GM23338 (cell line): ENCODE results near the gene MANBA. TPM values are rescaled to one million over a fixed set of nuclear protein-coding genes. Genes with fewer than 3 reads are reported as not detected.
A peak's percentile ranks its signal among the peaks of the same experiment; 100 is the strongest.

ENCODE experiments used
- ATAC-seq: fragments of 200-7000 bp; cut with Tn5 transposase; 3 replicates; pipeline ENCODE4 v1.9.1; 2020
- DNase-seq: peaks from one replicate; pipeline ENCODE4 v3.0.0-alpha.2; 2015; ENCODE audit warnings: low spot score
- H2AFZ ChIP-seq: fragments of 200-600 bp; sonication (generic); 2 replicates; pipeline ENCODE4 v1.8.0; 2016; ENCODE audit warnings: antibody characterized with exemption, mild to moderate bottlenecking, moderate library complexity
- H3F3A ChIP-seq: fragments of 200-600 bp; sonication (generic); replicated peaks from 2 replicates; pipeline ENCODE4 v1.8.0; 2017; ENCODE audit warnings: antibody characterized with exemption, mixed run types, low read depth
- H3K27ac ChIP-seq: fragments of 200-600 bp; sonication (generic); 2 replicates; pipeline ENCODE4 v1.6.1; 2016; ENCODE audit warnings: low read depth
- H3K27me3 ChIP-seq: fragments of 200-600 bp; sonication (generic); 2 replicates; pipeline ENCODE4 v1.8.0; 2016; ENCODE audit warnings: mild to moderate bottlenecking, mixed run types, moderate library complexity; ENCODE audit not compliant: insufficient read depth
- H3K36me3 ChIP-seq: fragments of 200-600 bp; sonication (generic); 2 replicates; pipeline ENCODE4 v1.8.0; 2016; ENCODE audit warnings: mild to moderate bottlenecking; ENCODE audit not compliant: insufficient read depth
- H3K4me1 ChIP-seq: fragments of 200-600 bp; sonication (generic); 2 replicates; pipeline ENCODE4 v1.8.0; 2016; ENCODE audit warnings: mild to moderate bottlenecking, moderate library complexity; ENCODE audit not compliant: insufficient read depth
- H3K4me2 ChIP-seq: fragments of 200-600 bp; sonication (generic); 2 replicates; pipeline ENCODE4 v1.7.1; 2017; ENCODE audit warnings: mixed run types
- H3K4me3 ChIP-seq: fragments of 200-600 bp; sonication (generic); 2 replicates; pipeline ENCODE4 v1.6.1; 2016; ENCODE audit warnings: mixed run types
- H3K79me2 ChIP-seq: fragments of 200-600 bp; sonication (generic); replicated peaks from 2 replicates; pipeline ENCODE4 v1.8.0; 2017; ENCODE audit warnings: mild to moderate bottlenecking; ENCODE audit not compliant: insufficient read depth
- H3K9me2 ChIP-seq: fragments of 200-600 bp; sonication (generic); 2 replicates; pipeline ENCODE4 v1.8.0; 2017; ENCODE audit not compliant: insufficient read depth
- H4K20me1 ChIP-seq: fragments of 200-600 bp; sonication (generic); replicated peaks from 2 replicates; pipeline ENCODE4 v1.8.0; 2017; ENCODE audit warnings: mild to moderate bottlenecking; ENCODE audit not compliant: insufficient read depth
- H3K27ac Mint-ChIP-seq: 2 replicates; pipeline ENCODE4 v1.8.0; 2020; ENCODE audit warnings: inconsistent platforms, mild to moderate bottlenecking, moderate library complexity, mixed read lengths
- H3K27me3 Mint-ChIP-seq: 3 replicates; pipeline ENCODE4 v1.8.0; 2022; ENCODE audit warnings: low read depth, mild to moderate bottlenecking, moderate library complexity, mixed read lengths, inconsistent platforms; ENCODE audit not compliant: insufficient read depth, poor library complexity
- H3K36me3 Mint-ChIP-seq: 3 replicates; pipeline ENCODE4 v1.8.0; 2021; ENCODE audit warnings: low read depth, mild to moderate bottlenecking, inconsistent platforms, moderate library complexity, mixed read lengths
- H3K4me1 Mint-ChIP-seq: 3 replicates; pipeline ENCODE4 v1.8.0; 2020; ENCODE audit warnings: mild to moderate bottlenecking, inconsistent platforms, mixed read lengths
- H3K4me3 Mint-ChIP-seq: 3 replicates; pipeline ENCODE4 v1.8.0; 2021; ENCODE audit warnings: moderate library complexity, mild to moderate bottlenecking, inconsistent platforms, mixed read lengths
- H3K9me3 Mint-ChIP-seq: 3 replicates; pipeline ENCODE4 v1.8.0; 2020; ENCODE audit warnings: moderate library complexity, mild to moderate bottlenecking, inconsistent platforms, mixed read lengths
- CREB1 ChIP-seq: fragments of 250-450 bp; sonication (Bioruptor Pico); IDR thresholded peaks from 2 replicates; pipeline ENCODE4 v1.5.0; 2020; ENCODE audit warnings: low read depth, mild to moderate bottlenecking, moderate library complexity
- CTCF ChIP-seq, 2 experiments: fragments of 200-600 bp in 1 of 2; sonication (generic) in 1 of 2; conservative IDR thresholded peaks; 2 replicates each; pipeline versions ENCODE4 v1.5.1 to v1.6.1; 2016 to 2017; ENCODE audit warnings: antibody characterized with exemption in 2 of 2, low read depth in 2 of 2, mild to moderate bottlenecking in 2 of 2, moderate library complexity in 1 of 2
- ETS1 ChIP-seq: IDR thresholded peaks from 2 replicates; pipeline ENCODE4 v1.6.1; 2016; ENCODE audit warnings: antibody characterized with exemption
- EZH2 ChIP-seq: fragments of 200-600 bp; sonication (generic); IDR thresholded peaks from one replicate; pipeline ENCODE4 v1.8.0; 2017; ENCODE audit warnings: antibody characterized with exemption, mild to moderate bottlenecking, low read depth; ENCODE audit not compliant: unreplicated experiment
- EZH2phosphoT487 ChIP-seq: fragments of 200-600 bp; sonication (generic); IDR thresholded peaks from one replicate; pipeline ENCODE4 v1.8.1; 2018; ENCODE audit warnings: antibody characterized with exemption; ENCODE audit not compliant: unreplicated experiment
- JUNB ChIP-seq: IDR thresholded peaks from one replicate; pipeline ENCODE4 v1.6.1; 2016; ENCODE audit warnings: antibody characterized with exemption; ENCODE audit not compliant: unreplicated experiment
- NANOG ChIP-seq: IDR thresholded peaks from 2 replicates; pipeline ENCODE4 v1.6.1; 2016; ENCODE audit warnings: antibody characterized with exemption, borderline replicate concordance
- POLR2AphosphoS5 ChIP-seq: IDR thresholded peaks from 2 replicates; pipeline ENCODE4 v1.6.1; 2016; ENCODE audit warnings: antibody characterized with exemption, low read depth
- STAT1 ChIP-seq: IDR thresholded peaks from one replicate; pipeline ENCODE4 v1.6.1; 2016; ENCODE audit warnings: antibody characterized with exemption; ENCODE audit not compliant: unreplicated experiment
- ZNF114 ChIP-seq: fragments of 250-450 bp; sonication (Bioruptor Pico); IDR thresholded peaks from 2 replicates; pipeline ENCODE4 v1.5.0; 2020; ENCODE audit warnings: mild to moderate bottlenecking, moderate library complexity
- ZNF331 ChIP-seq: fragments of 250-450 bp; sonication (Bioruptor Pico); IDR thresholded peaks from 2 replicates; pipeline ENCODE4 v1.5.0; 2020; ENCODE audit warnings: low read depth, mild to moderate bottlenecking, moderate library complexity
- ZNF462 ChIP-seq: fragments of 250-450 bp; sonication (Bioruptor Pico); IDR thresholded peaks from 2 replicates; pipeline ENCODE4 v1.5.0; 2020; ENCODE audit warnings: mild to moderate bottlenecking, moderate library complexity
- polyA plus RNA-seq: library from polyadenylated mRNA; unstranded; fragments of >200 nt; fragmentation: Nextera tagmentation; extraction: Ambion mirVana; gene quantifications from 2 replicates; pipeline ENCODE4 v1.2.1, GENCODE V29; 2016
- total RNA-seq: library from RNA; depleted of rRNA; stranded (reverse); fragments of >200 nt; shearing (Covaris generic); gene quantifications from 2 replicates; pipeline ENCODE4 v1.2.3, GENCODE V29; 2014
- TF ChIP-seq, protein P1 (sequence below): IDR thresholded peaks from one replicate; pipeline ENCODE4 v1.6.1; 2018; ENCODE audit warnings: antibody characterized with exemption; ENCODE audit not compliant: unreplicated experiment

Gene MANBA
- total and polyA plus RNA-seq, 2 experiments from 2014 or later, result 13.2 to 54.3 TPM

DNA sequence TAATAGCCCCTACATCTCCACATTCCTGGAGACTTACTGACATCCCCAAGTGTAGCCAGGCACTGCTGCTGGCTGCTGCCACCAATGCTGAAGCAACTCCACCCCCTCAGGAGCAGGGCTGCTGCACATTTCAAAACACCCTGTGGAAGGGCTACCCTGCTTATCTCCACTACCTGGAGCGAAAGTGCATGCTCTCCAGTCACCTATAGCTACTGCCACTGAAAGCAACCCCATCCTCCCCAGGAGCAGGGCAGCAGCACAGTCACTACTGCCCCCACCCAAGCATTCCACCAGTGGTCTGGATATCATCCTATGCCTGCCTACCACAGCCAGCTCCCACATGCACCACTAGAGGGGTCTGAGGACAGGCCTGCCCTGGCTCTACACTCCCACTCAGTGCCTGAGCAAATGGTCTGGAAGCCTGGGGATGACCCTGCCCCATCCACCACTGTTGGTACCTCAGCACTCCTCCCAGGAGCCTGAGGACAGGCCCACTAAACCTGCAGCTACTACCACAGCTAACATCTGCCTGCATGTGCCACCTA lies 55.3 kb downstream of the MANBA start:
- Histone ChIP-seq H3K79me2 (no peaks in the 10 kb centered on the region), H3K27ac (no peak overlapping the region), H3K27me3 (no peaks in the 10 kb centered on the region), H2AFZ (no peak overlapping the region), H3K4me3 (no peak overlapping the region), H3K36me3 (no peaks in the 10 kb centered on the region), H4K20me1 (no peaks in the 10 kb centered on the region), H3K9me2 (no peaks in the 10 kb centered on the region), H3K4me2 (no peak overlapping the region), H3F3A (no peaks in the 10 kb centered on the region), H3K4me1 (no peaks in the 10 kb centered on the region)
- H3K27ac Mint-ChIP-seq, result no peak overlapping the region
- no peaks in the 10 kb centered on the region for H3K9me3 Mint-ChIP-seq
- H3K4me3 Mint-ChIP-seq, result no peak overlapping the region
- H3K4me1 Mint-ChIP-seq, result no peaks in the 10 kb centered on the region
- TF ChIP-seq CTCF (conservative IDR thresholded peaks at IDR 0.05; ENCODE audit: low read depth in 2 of 2), result no peak
- TF ChIP-seq ETS1, result no peak
- no peak for TF ChIP-seq POLR2AphosphoS5
- no peak for TF ChIP-seq CREB1 (CRISPR knock-in tag)
- no peak for TF ChIP-seq NANOG
- no peak for TF ChIP-seq ZNF114 (CRISPR knock-in tag)
- no peak for TF ChIP-seq JUNB
- no peak for TF ChIP-seq EZH2
- TF ChIP-seq STAT1, result no peak
- TF ChIP-seq ZNF331 (CRISPR knock-in tag), result no peak
- TF ChIP-seq EZH2phosphoT487, result no peak
- TF ChIP-seq ZNF462 (CRISPR knock-in tag), result no peak
- TF ChIP-seq, protein P1, sequence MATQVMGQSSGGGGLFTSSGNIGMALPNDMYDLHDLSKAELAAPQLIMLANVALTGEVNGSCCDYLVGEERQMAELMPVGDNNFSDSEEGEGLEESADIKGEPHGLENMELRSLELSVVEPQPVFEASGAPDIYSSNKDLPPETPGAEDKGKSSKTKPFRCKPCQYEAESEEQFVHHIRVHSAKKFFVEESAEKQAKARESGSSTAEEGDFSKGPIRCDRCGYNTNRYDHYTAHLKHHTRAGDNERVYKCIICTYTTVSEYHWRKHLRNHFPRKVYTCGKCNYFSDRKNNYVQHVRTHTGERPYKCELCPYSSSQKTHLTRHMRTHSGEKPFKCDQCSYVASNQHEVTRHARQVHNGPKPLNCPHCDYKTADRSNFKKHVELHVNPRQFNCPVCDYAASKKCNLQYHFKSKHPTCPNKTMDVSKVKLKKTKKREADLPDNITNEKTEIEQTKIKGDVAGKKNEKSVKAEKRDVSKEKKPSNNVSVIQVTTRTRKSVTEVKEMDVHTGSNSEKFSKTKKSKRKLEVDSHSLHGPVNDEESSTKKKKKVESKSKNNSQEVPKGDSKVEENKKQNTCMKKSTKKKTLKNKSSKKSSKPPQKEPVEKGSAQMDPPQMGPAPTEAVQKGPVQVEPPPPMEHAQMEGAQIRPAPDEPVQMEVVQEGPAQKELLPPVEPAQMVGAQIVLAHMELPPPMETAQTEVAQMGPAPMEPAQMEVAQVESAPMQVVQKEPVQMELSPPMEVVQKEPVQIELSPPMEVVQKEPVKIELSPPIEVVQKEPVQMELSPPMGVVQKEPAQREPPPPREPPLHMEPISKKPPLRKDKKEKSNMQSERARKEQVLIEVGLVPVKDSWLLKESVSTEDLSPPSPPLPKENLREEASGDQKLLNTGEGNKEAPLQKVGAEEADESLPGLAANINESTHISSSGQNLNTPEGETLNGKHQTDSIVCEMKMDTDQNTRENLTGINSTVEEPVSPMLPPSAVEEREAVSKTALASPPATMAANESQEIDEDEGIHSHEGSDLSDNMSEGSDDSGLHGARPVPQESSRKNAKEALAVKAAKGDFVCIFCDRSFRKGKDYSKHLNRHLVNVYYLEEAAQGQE, result no peak
- peak; percentile 10 for DNase-seq
- H3K36me3 Mint-ChIP-seq, result peaks cover 14% of the 10 kb centered on the region
- ATAC-seq, result peak; percentile 90
- H3K27me3 Mint-ChIP-seq, result peaks cover 2% of the 10 kb centered on the region
